ENCODE data around the gene STARD10. TPM values are rescaled to one million over a fixed set of nuclear protein-coding genes. Genes with fewer than 3 reads are reported as not detected.

STARD10 gene
- polyA plus RNA-seq, 2 of the 4 experiments (the other 2 are of a cell fraction): 21.2 to 23.2 TPM

GRCh38 chr11:72821920-72822799, 28.3 kb upstream of the STARD10 start (continued):
- TF ChIP-seq PHF8 (IDR thresholded peaks at IDR 0.05; ENCODE audit: borderline replicate concordance, low read depth) (no peak), SMC3 (IDR thresholded peaks at IDR 0.05) (no peak), EP300 (IDR thresholded peaks at IDR 0.05) (no peak), CHD4 (IDR thresholded peaks at IDR 0.05; ENCODE audit: borderline replicate concordance) (no peak), JUN (IDR thresholded peaks at IDR 0.05) (peak; percentile 45 to 62; a peak in 1 of 5 replicates), BCL3 (IDR thresholded peaks at IDR 0.05) (0 out of 3 replicates have a peak, but pooled peaks have one; percentile 60), TFCP2L1 (CRISPR knock-in tag; IDR thresholded peaks at IDR 0.05) (no peak), MYC (IDR thresholded peaks at IDR 0.05; ENCODE audit: borderline replicate concordance, low read length) (peak; percentile 73; the same call in 1 of the 2 replicates), CBX2 (IDR thresholded peaks at IDR 0.05; ENCODE audit: borderline replicate concordance, low read depth) (no peak), HOXA7 (CRISPR knock-in tag; IDR thresholded peaks at IDR 0.05) (no peak), REST (IDR thresholded peaks at IDR 0.05) (no peak)
- TF ChIP-seq, protein P1, sequence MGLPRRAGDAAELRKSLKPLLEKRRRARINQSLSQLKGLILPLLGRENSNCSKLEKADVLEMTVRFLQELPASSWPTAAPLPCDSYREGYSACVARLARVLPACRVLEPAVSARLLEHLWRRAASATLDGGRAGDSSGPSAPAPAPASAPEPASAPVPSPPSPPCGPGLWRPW (IDR thresholded peaks at IDR 0.05): no peak
- TF ChIP-seq, protein P2, sequence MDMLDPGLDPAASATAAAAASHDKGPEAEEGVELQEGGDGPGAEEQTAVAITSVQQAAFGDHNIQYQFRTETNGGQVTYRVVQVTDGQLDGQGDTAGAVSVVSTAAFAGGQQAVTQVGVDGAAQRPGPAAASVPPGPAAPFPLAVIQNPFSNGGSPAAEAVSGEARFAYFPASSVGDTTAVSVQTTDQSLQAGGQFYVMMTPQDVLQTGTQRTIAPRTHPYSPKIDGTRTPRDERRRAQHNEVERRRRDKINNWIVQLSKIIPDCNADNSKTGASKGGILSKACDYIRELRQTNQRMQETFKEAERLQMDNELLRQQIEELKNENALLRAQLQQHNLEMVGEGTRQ (IDR thresholded peaks at IDR 0.05): no peak

DNA sequence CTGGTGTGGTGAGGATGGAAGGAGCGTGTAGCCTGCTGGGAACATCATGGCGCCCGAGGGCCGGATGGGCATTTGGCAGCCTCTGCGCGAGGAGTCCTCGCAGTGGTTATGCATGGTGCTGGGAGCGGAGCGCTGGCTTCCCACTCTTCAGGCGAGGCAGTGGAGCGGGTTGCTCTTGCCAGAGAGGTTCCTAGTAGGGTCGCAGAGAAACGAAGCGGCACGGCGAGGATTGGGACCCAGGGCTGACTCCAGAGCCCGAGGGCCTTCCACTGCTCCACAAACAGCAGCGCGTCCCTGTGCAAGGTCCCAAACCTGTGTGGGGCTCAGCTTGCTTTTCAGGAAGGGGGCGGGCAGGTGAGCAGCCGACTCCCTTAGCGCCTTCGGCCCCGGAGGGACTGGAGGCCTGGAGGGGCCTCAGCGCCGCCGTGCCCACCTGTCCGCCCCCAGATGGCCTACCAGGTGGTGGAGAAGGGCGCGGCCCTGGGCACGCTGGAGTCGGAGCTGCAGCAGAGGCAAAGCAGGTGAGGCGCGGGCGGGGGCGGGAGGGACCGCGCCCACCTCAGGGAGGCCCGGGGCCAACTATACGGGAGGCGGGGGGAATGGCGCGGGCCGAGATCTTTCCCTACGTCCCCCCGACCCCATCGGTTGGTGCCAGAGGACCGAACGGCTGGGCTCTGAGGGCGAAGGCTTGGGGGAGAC, 27.5 kb upstream of the STARD10 start:
- FAIRE-seq (no peak), ATAC-seq (no peak), DNase-seq (ENCODE audit: low read depth in 1 of 2, low spot score in 1 of 2) (no peak)
- 73% methylated on average over 30 of the region's 50 CpGs for WGBS (ENCODE audit: missing lambda C conversion rate)
- peaks cover 7% of the 10 kb centered on the region for H3K4me1 ChIP-seq
- CTCF ChIA-PET: interaction anchor here (0.8 to 15.7 kb wide), 6 partner anchors 10 to 363 kb away, joined by 3 to 339 read pairs (median 17); partner anchors contain the start of gene ATG16L2
- H3K4me2 ChIP-seq: peak overlapping the region; percentile 96
- H3K9me3 ChIP-seq: no peaks in the 10 kb centered on the region
- POLR2A ChIA-PET: no interaction called here
- peak overlapping the region; percentile 52 for H3K4me3 ChIP-seq
- TF ChIP-seq POLR2AphosphoS2 (conservative IDR thresholded peaks at IDR 0.05; ENCODE audit: low read length) (no peak), FOSL2 (IDR thresholded peaks at IDR 0.05) (no peak), FOSL2 (CRISPR knock-in tag; IDR thresholded peaks at IDR 0.05) (no peak), TFCP2L1 (CRISPR knock-in tag; IDR thresholded peaks at IDR 0.05) (0 out of 2 replicates have a peak, but pooled peaks have one; percentile 26)
- TF ChIP-seq, protein P2 (IDR thresholded peaks at IDR 0.05): no peak
- peak overlapping the region; percentile 86 to 92 for H3K27ac ChIP-seq
